ENCODE results near the gene KBTBD8.

GRCh38 chr3:67028001-67028784, 30.1 kb downstream of the KBTBD8 start:
- TF ChIP-seq CTCF (IDR thresholded peaks at IDR 0.05) (no peak), POLR2A (IDR thresholded peaks at IDR 0.05) (no peak)

All from tibial nerve (tissue), 3 donors.